Ovary (tissue), 9 donors: ENCODE results near the gene PPP1R1C. TPM values are rescaled to one million over a fixed set of nuclear protein-coding genes. Genes with fewer than 3 reads are reported as not detected.

Source experiments
- DNase-seq, 5 donors: peaks; one replicate each; pipeline ENCODE4 v3.0.0-alpha.2; 2019 to 2020
- H3K27ac ChIP-seq, 2 donors: fragments of 200-600 bp; one replicate each; pipeline versions ENCODE4 v1.5.1 to v1.8.0; 2019 to 2022
- H3K27me3 ChIP-seq: fragments of 200-600 bp; one replicate; pipeline ENCODE4 v1.8.0; 2022
- H3K36me3 ChIP-seq: fragments of 200-600 bp; sonication (generic); one replicate; pipeline ENCODE4 v1.5.1; 2019
- H3K4me1 ChIP-seq: one replicate; pipeline ENCODE4 v1.8.1; 2013; ENCODE audit warnings: mild to moderate bottlenecking, moderate library complexity; ENCODE audit not compliant: insufficient read depth
- H3K4me3 ChIP-seq: fragments of 200-600 bp; sonication (generic); one replicate; pipeline ENCODE4 v1.5.1; 2017
- H3K9me3 ChIP-seq, 2 donors: fragments of 200-600 bp in 1 of 2; sonication (generic) in 1 of 2; one replicate each; pipeline versions ENCODE4 v1.5.1 to v1.8.1; 2013 to 2019; ENCODE audit warnings: mild to moderate bottlenecking in 1 of 2, moderate library complexity in 1 of 2
- CTCF ChIP-seq, 3 donors: fragments of 450-650 bp in 2 of 3; fragments of 200-600 bp in 1 of 3; IDR thresholded peaks; one replicate each; pipeline versions ENCODE4 v1.5.1 to v1.8.0; 2016 to 2022; ENCODE audit warnings: antibody characterized with exemption in 3 of 3, mild to moderate bottlenecking in 1 of 3
- EP300 ChIP-seq: sonication (generic); formaldehyde crosslinking; IDR thresholded peaks from one replicate; pipeline ENCODE4 v1.6.1; 2017; ENCODE audit warnings: antibody characterized with exemption
- POLR2A ChIP-seq: fragments of 450-650 bp; IDR thresholded peaks from one replicate; pipeline ENCODE4 v1.6.1; 2017; ENCODE audit warnings: antibody characterized with exemption, mild to moderate bottlenecking, moderate library complexity
- WGBS, 3 donors: extraction: QIAGEN DNeasy Blood & Tissue Kit in 1 of 3; methylation state at CpG; one replicate each; pipeline versions ENCODE4 v1.1.5 to v1.1.7; 2013 to 2017; 5-methylcytosine and 5-hydroxymethylcytosine counted together
- intact Hi-C, 4 donors: fragments of 100-400 bp; cut with DNase I; formaldehyde crosslinking; loops; one replicate each; pipeline versions ENCODE4 v1.11.0 to v1.15.1; 2022 to 2023
- polyA plus RNA-seq, 2 donors: library from polyadenylated mRNA; stranded (reverse); fragments of 200-250 nt in 1 of 2; fragments of 350-450 nt in 1 of 2; fragmentation: Illumina TruSeq in 1 of 2; extraction: RNeasy Lipid Tissue Mini Kit (QIAGEN cat#74804) in 1 of 2; gene quantifications; one replicate each; pipeline ENCODE4 v1.2.3, GENCODE V29; 2013 to 2014
- total RNA-seq, 7 donors: library from RNA; depleted of rRNA in 2 of 7; stranded (reverse); fragments of >200 nt in 2 of 7; fragmentation: NEBNext Ultra II Directional in 3 of 7; extraction: Animal tissue kit (Norgen Biotek cat#: 25700) in 3 of 7; gene quantifications; one replicate each; pipeline versions ENCODE4 v1.1.0 to v1.2.4, GENCODE V29; 2016 to 2023
- donor health status: DM: no; HTN: no; CAD: no; lungs with moderate emphysema.
- donor health status: DM: no; HTN: no; CAD: no.
- donor health status: Bipolar disorder and iron deficiency.
- donor health status: DM: yes; HTN: yes; CAD: no.
- donor health status: DM: no; HTN: no; CAD: no.
- donor health status: DM: yes; HTN: yes; CAD: no.

Gene PPP1R1C
- total and polyA plus RNA-seq, 9 donors: 0.10 to 1.1 (median 0.76) TPM; not detected in 5

GRCh38 chr2:182058056-182058455 lies 72.4 kb downstream of the PPP1R1C start:
- no peaks in the 10 kb centered on the region for H3K9me3 ChIP-seq
- no peaks in the 10 kb centered on the region for H3K36me3 ChIP-seq
- H3K27me3 ChIP-seq: no peaks in the 10 kb centered on the region
- no peak overlapping the region for H3K4me3 ChIP-seq
- no peak overlapping the region for H3K27ac ChIP-seq
- 88 to 93% (median 92%) methylated on average over 1 of the region's 1 CpG for WGBS, 3 donors
- intact Hi-C loops: no loop called here
- TF ChIP-seq POLR2A (no peak), EP300 (no peak), CTCF (IDR thresholded peaks at IDR 0.05) (no peak)
- DNase-seq: no peak
- H3K4me1 ChIP-seq: no peaks in the 10 kb centered on the region

- H3K4me3 ChIP-seq: no peak overlapping the region
- DNase-seq: no peak
- no peaks in the 10 kb centered on the region for H3K36me3 ChIP-seq
- H3K27ac ChIP-seq: no peak overlapping the region
- intact Hi-C loops: no loop called here
- no peaks in the 10 kb centered on the region for H3K27me3 ChIP-seq
- no peaks in the 10 kb centered on the region for H3K4me1 ChIP-seq
- no peak for TF ChIP-seq EP300
- no peak for TF ChIP-seq POLR2A
- TF ChIP-seq CTCF (IDR thresholded peaks at IDR 0.05): no peak
- H3K9me3 ChIP-seq: no peaks in the 10 kb centered on the region
- 62 to 71% (median 70%) methylated on average over 1 of the region's 1 CpG for WGBS, 3 donors
These were observed 76.1 kb downstream of the PPP1R1C start for GRCh38 chr2:182061739-182062138.

- Histone ChIP-seq H3K4me3 (no peak overlapping the region), H3K27me3 (no peaks in the 10 kb centered on the region), H3K4me1 (no peaks in the 10 kb centered on the region), H3K9me3 (no peaks in the 10 kb centered on the region), H3K36me3 (no peaks in the 10 kb centered on the region), H3K27ac (no peak overlapping the region)
- 46 to 54% (median 52%) methylated on average over 3 of the region's 3 CpGs for WGBS, 3 donors
- intact Hi-C loops: no loop called here
- DNase-seq: no peak
- no peak for TF ChIP-seq POLR2A
- TF ChIP-seq EP300: no peak
- TF ChIP-seq CTCF (IDR thresholded peaks at IDR 0.05): no peak
These were observed 76.8 kb downstream of the PPP1R1C start for GRCh38 chr2:182062329-182062972.

GRCh38 chr2:182064019-182064778 lies 78.5 kb downstream of the PPP1R1C start:
- no peak for TF ChIP-seq CTCF (IDR thresholded peaks at IDR 0.05)
- no peak for TF ChIP-seq EP300
- no peak overlapping the region for H3K27ac ChIP-seq
- H3K4me1 ChIP-seq: no peaks in the 10 kb centered on the region
- H3K9me3 ChIP-seq: no peaks in the 10 kb centered on the region
- 62 to 83% (median 68%) methylated on average over 3 of the region's 3 CpGs for WGBS, 3 donors
- H3K27me3 ChIP-seq: no peaks in the 10 kb centered on the region
- no peak overlapping the region for H3K4me3 ChIP-seq
- intact Hi-C loops: no loop called here
- H3K36me3 ChIP-seq: no peaks in the 10 kb centered on the region
- no peak for DNase-seq
